Sigmoid colon (tissue), 4 donors: ENCODE data around the gene PRAMEF33.
"Not testable (repeated sequence)": the region's sequence is repeated elsewhere in the genome, so short reads cannot be mapped to it uniquely, and the experiment has no call there.

Experiments
- EP300 ChIP-seq, 4 donors: sonication (generic); formaldehyde crosslinking; IDR thresholded peaks; one replicate each; pipeline ENCODE4 v1.6.1; 2017; ENCODE audit warnings: antibody characterized with exemption in 4 of 4
- POLR2A ChIP-seq, 2 donors: fragments of 450-650 bp; IDR thresholded peaks; one replicate each; pipeline ENCODE4 v1.6.1; 2016; ENCODE audit warnings: antibody characterized with exemption in 2 of 2, mild to moderate bottlenecking in 2 of 2, moderate library complexity in 2 of 2
- POLR2AphosphoS5 ChIP-seq, 4 donors: sonication (generic); formaldehyde crosslinking; IDR thresholded peaks; one replicate each; pipeline ENCODE4 v1.6.1; 2017; ENCODE audit warnings: antibody characterized with exemption in 4 of 4
- TF ChIP-seq, protein P1 (sequence below), 4 experiments: fragments of 450-650 bp in 3 of 4; fragments of 200-600 bp in 1 of 4; IDR thresholded peaks; one replicate each; pipeline ENCODE4 v1.5.1; 2016 to 2019; ENCODE audit warnings: antibody characterized with exemption in 4 of 4, mild to moderate bottlenecking in 3 of 4, moderate library complexity in 2 of 4

DNA sequence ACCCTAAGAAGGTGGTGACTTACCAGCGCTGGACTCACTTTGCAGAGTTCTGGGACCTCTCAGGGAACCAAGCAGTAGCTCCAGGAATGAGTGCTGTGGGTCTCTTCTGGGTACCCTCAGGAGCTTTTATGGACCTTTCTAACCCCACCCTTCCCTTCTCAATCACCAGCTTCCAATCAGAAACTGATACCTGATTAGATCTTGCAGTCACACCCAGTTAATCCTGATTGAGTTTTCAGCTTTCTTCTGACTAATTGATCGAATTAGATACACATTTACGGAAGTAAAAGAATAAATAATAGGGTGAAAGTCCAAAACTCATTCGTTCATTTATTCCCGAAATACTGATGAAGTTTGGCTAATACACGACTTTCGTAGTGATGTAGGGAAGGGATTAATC, 43.7 kb downstream of the PRAMEF33 start, which contains the start of gene PRAMEF14:
- TF ChIP-seq, protein P1, sequence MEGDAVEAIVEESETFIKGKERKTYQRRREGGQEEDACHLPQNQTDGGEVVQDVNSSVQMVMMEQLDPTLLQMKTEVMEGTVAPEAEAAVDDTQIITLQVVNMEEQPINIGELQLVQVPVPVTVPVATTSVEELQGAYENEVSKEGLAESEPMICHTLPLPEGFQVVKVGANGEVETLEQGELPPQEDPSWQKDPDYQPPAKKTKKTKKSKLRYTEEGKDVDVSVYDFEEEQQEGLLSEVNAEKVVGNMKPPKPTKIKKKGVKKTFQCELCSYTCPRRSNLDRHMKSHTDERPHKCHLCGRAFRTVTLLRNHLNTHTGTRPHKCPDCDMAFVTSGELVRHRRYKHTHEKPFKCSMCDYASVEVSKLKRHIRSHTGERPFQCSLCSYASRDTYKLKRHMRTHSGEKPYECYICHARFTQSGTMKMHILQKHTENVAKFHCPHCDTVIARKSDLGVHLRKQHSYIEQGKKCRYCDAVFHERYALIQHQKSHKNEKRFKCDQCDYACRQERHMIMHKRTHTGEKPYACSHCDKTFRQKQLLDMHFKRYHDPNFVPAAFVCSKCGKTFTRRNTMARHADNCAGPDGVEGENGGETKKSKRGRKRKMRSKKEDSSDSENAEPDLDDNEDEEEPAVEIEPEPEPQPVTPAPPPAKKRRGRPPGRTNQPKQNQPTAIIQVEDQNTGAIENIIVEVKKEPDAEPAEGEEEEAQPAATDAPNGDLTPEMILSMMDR (IDR thresholded peaks at IDR 0.05), result not testable (repeated sequence)
- not testable (repeated sequence) for TF ChIP-seq POLR2A, POLR2AphosphoS5, EP300 (IDR thresholded peaks at IDR 0.05)
